Body of pancreas (tissue), 4 donors: ENCODE measurements around the gene CNTD1. TPM values are rescaled to one million over a fixed set of nuclear protein-coding genes. Genes with fewer than 3 reads are reported as not detected.

ENCODE experiments used
- ATAC-seq: fragments of 150-250 bp; one replicate; pipeline ENCODE4 v1.9.1; 2016
- DNase-seq, 4 donors: peaks; one replicate each; pipeline ENCODE4 v3.0.0-alpha.2; 2019
- H3K27ac ChIP-seq, 4 donors: fragments of 200-600 bp; sonication (generic); 1 replicate in 3 of 4; 2 replicates in 1 of 4; pipeline versions ENCODE4 v1.5.1 to v1.6.1; 2016 to 2019; ENCODE audit warnings: mild to moderate bottlenecking in 1 of 4, mixed read lengths in 1 of 4, moderate library complexity in 1 of 4
- H3K27me3 ChIP-seq, 2 donors: fragments of 200-600 bp; sonication (generic); one replicate each; pipeline ENCODE4 v1.6.0; 2016; ENCODE audit warnings: mild to moderate bottlenecking in 1 of 2
- H3K36me3 ChIP-seq, 2 donors: fragments of 200-600 bp; sonication (generic); replicated peaks in 1 of 2; 2 replicates each; pipeline ENCODE4 v1.5.1; 2016; ENCODE audit warnings: low read depth in 2 of 2; ENCODE audit not compliant: insufficient read depth in 1 of 2
- H3K4me1 ChIP-seq: fragments of 200-600 bp; sonication (generic); one replicate; pipeline ENCODE4 v1.6.0; 2016
- H3K4me3 ChIP-seq, 2 donors: fragments of 200-600 bp; sonication (generic); 1 replicate in 1 of 2; 2 replicates in 1 of 2; pipeline ENCODE4 v1.5.1; 2016 to 2019
- H3K9me3 ChIP-seq, 3 donors: fragments of 200-600 bp; sonication (generic); 1 replicate in 2 of 3; 2 replicates in 1 of 3; pipeline ENCODE4 v1.5.1; 2016
- CTCF ChIP-seq, 7 experiments: fragments of 450-650 bp in 4 of 7; fragments of 200-600 bp in 3 of 7; sonication (generic) in 3 of 7; IDR thresholded peaks; one replicate each; pipeline ENCODE4 v1.5.1; 2016 to 2019; ENCODE audit warnings: antibody characterized with exemption in 7 of 7
- POLR2A ChIP-seq, 3 donors: fragments of 450-650 bp; IDR thresholded peaks; one replicate each; pipeline ENCODE4 v1.6.1; 2016; ENCODE audit warnings: antibody characterized with exemption in 3 of 3, mild to moderate bottlenecking in 2 of 3
- WGBS, 2 donors: methylation state at CpG; one replicate each; pipeline ENCODE4 v1.1.5; 2017; 5-methylcytosine and 5-hydroxymethylcytosine counted together
- intact Hi-C: fragments of 100-400 bp; cut with DNase I; formaldehyde crosslinking; loops from one replicate; pipeline ENCODE4 v1.15.1; 2023
- total RNA-seq, 2 donors: library from RNA; depleted of rRNA; stranded (reverse); fragments of >200 nt; gene quantifications; one replicate each; pipeline ENCODE4 v1.1.0, GENCODE V29; 2016

Gene CNTD1
- total RNA-seq, 2 donors from 2014 or later, result not detected

- H3K27ac ChIP-seq, result no peak overlapping the region
- H3K27me3 ChIP-seq, result no peaks in the 10 kb centered on the region
- no peaks in the 10 kb centered on the region for H3K36me3 ChIP-seq
- peak in 1 of 4 donors; percentile 32 for DNase-seq
- no peaks in the 10 kb centered on the region for H3K4me1 ChIP-seq
- H3K9me3 ChIP-seq, result no peaks in the 10 kb centered on the region
- intact Hi-C loops, result no loop called here
- no peak overlapping the region for H3K4me3 ChIP-seq
- peak; percentile 12 for ATAC-seq
- WGBS, 2 donors, result 73 to 79% methylated on average over 3 of the region's 3 CpGs
- no peak for TF ChIP-seq CTCF (IDR thresholded peaks at IDR 0.05)
- no peak for TF ChIP-seq POLR2A (IDR thresholded peaks at IDR 0.05)
Observed at GRCh38 chr17:42754782-42755181, 43.9 kb upstream of the CNTD1 start.

- no peak overlapping the region for H3K4me3 ChIP-seq
- intact Hi-C loops, result no loop called here
- 49 to 68% methylated on average over 10 to 11 of the region's 11 CpGs for WGBS, 2 donors
- TF ChIP-seq CTCF (IDR thresholded peaks at IDR 0.05) (no peak), POLR2A (IDR thresholded peaks at IDR 0.05) (no peak)
- no peaks in the 10 kb centered on the region for H3K36me3 ChIP-seq
- H3K9me3 ChIP-seq, result no peaks in the 10 kb centered on the region
- H3K4me1 ChIP-seq, result peaks cover 13% of the 10 kb centered on the region
- no peak overlapping the region for H3K27ac ChIP-seq
- ATAC-seq (no peak), DNase-seq (no peak)
- H3K27me3 ChIP-seq, result peaks cover 0 to 10% of the 10 kb centered on the region in 2 donors
Observed at GRCh38 chr17:42759982-42760651, 38.5 kb upstream of the CNTD1 start.

GRCh38 chr17:42760652-42761581 is 37.7 kb upstream of the CNTD1 start, which contains the start of gene RAMP2:
RAMP2 (plus strand) TSS chr17:42761227; CDS start chr17:42761262, 35 bp downstream.
- DNase-seq, result peak in 2 of 4 donors; percentile 39
- Histone ChIP-seq H3K4me3 (peak within 1 kb of the TSS in 1 of 2 donors; percentile 16), H3K4me1 (peaks cover 13% of the 10 kb centered on the region), H3K36me3 (no peaks in the 10 kb centered on the region), H3K27me3 (peaks cover 0 to 10% of the 10 kb centered on the region in 2 donors), H3K27ac (peak within 1 kb of the TSS in 2 of 4 donors; percentile 15 to 30), H3K9me3 (no peaks in the 10 kb centered on the region)
- TF ChIP-seq POLR2A (IDR thresholded peaks at IDR 0.05) (no peak), CTCF (IDR thresholded peaks at IDR 0.05) (no peak)
- peak; percentile 52 for ATAC-seq
- intact Hi-C loops, result no loop called here
- WGBS, 2 donors, result 5% methylated on average over 66 of the region's 92 CpGs; no CpG with 5 or more reads in 1 of the 2 donors

GRCh38 chr17:42761638-42762037 is 37.0 kb upstream of the CNTD1 start:
- Histone ChIP-seq H3K4me1 (peaks cover 13% of the 10 kb centered on the region), H3K27ac (peak overlapping the region in 2 of 4 donors; percentile 15 to 30), H3K36me3 (no peaks in the 10 kb centered on the region), H3K9me3 (no peaks in the 10 kb centered on the region), H3K27me3 (peaks cover 0 to 10% of the 10 kb centered on the region in 2 donors), H3K4me3 (no peak overlapping the region)
- TF ChIP-seq CTCF (IDR thresholded peaks at IDR 0.05), result no peak
- no peak for TF ChIP-seq POLR2A (IDR thresholded peaks at IDR 0.05)
- WGBS, 2 donors, result 44 to 56% methylated on average over 10 to 12 of the region's 12 CpGs
- ATAC-seq, result no peak
- no peak for DNase-seq
- intact Hi-C loops, result no loop called here
